Stimulated activated CD4-positive, alpha-beta T cell treated with anti-CD3 and anti-CD28 coated beads, Interleukin-4, amount 100 ng/mL, for 4 hours (primary cell): ENCODE data around the gene GNAI3.
"Not testable (repeated sequence)": the region's sequence is repeated elsewhere in the genome, so short reads cannot be mapped to it uniquely, and the experiment has no call there.

ENCODE experiments used
- DNase-seq, 2 experiments: peaks; one replicate each; pipeline ENCODE4 v3.0.0-alpha.2; 2020

GNAI3 gene

DNA sequence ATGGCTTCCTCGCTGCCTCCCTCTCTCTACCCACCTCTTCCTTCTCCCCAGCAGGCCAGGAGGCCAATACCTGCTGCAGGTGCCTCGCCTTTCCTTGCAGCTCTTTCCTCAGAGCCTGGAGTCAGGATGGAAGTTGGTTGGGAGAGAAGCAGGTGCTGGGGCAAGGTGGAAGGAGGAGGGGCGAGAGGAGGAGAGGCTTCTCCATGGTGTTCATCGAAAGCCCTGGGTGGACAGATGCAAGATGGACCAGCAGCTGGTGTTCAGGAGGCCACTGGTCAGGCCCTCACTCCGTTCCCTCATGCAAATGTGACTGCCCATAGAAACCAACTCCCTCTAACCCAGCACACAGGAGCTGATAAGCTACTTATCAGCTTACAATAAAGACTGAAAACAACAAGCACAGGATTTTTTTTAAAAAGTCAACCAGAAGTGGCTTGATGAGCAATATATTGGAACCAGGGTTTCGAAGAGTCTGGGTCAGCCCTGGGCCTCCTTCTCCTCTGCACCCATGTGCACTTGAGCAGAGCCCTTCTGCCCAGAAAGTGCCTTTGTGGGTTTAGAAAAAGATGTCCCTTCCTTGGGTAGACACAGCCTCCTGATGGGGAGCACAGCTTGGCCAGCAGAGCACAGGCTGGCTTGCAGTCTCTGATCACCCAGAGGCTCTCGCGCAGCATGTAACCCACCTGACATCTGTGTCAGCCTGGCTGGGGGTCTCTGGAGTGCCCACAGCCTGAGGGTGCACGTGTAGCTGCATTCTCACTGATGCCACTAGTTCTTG is 90.8 kb downstream of the GNAI3 start:
- DNase-seq = no peak

DNA sequence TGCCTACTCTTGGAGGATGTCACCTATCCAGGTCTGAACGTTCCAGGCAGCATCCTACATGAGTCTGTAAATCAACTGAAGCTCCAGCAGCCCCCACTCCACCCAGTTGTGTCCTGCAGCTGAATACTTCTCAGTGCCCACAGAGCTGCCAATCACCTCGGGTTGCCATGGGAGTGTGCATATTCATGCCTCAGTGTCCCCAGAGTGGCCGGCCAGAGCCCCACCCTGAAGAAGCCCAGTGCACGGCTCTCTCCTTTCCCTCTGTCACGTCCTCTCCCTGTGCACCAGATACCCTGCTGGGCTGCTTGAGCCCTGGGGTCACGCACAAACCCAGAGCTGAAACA is 91.4 kb downstream of the GNAI3 start:
- no peak for DNase-seq

DNA sequence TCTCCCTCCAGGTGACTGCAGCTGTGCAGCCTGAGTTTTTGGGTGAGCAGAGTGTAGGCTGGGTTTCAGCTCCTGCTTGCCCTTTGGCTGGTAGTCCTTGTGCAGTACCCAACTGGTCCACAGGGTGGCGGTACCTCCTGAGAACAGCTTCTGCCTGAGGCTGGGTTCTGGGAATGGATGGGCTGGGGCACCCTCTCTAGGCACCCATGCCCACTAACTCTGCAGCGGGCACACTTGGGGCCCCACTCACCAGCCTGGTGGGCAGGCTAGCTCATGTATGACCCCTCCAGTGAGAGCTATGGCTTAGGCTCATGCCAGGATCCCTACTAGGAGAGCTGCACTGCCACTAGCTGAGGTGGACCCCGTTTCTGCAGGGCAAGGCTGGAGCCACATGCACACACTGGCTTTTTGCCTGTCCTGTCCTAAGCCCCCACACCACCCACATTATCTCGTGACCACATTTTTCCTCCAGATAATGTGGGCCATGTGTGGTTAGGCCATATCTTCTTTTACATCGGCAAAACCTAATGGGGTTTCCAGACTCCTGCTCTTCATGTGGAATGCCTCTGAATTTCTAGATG is 92.0 kb downstream of the GNAI3 start:
- DNase-seq = peak; percentile 79 to 92

DNA sequence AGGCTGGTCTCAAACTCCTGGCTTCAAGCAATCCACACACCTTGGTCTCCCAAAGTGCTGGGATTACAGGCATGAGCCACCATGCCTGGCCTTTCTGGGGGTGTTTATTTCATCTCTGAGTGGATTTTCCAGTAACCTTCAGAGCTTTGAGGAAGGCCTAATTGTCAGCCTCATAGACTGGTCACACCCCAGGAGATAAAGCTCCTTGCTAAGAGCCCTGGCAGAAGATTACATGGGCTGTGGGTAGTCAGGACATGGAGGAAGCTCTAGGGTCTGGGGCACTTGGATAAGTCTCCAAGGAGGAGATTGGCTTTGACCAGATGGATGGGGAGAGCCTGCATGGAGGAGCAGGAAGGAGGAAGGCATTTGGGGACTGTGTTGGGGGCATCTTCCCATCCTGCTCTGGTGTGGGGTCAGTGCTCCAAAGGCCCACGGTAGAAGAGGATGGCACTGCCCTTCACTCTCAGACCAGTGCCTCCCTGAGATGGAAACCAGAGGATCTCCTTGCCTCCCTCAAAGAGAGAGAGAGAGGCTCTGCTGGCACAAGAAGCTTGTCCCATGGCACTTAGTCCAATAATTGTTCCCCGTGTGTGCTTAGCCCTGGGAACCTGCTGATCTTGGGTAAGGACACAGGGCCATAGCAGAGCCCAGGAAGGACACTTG is 92.8 kb downstream of the GNAI3 start:
- no peak for DNase-seq

DNA sequence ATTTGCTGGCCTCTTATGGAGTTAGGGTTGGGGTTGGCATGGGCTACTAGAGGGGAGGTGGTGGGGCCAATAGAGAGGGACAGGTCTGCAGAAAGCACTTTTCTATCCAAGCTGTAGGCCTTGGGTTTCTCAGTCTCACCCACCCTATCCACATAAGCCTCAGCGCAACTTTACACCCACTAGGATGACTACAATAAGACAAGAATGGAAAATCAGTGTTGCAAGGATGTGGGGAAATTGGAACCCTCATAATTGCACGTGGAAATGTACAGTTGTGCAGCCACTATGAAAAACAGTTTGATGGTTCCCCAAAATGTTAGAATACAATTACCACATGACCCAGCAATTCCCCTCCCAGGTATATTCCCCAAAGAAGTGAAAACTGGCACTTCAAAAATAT is 93.4 kb downstream of the GNAI3 start:
- no peak for DNase-seq

DNA sequence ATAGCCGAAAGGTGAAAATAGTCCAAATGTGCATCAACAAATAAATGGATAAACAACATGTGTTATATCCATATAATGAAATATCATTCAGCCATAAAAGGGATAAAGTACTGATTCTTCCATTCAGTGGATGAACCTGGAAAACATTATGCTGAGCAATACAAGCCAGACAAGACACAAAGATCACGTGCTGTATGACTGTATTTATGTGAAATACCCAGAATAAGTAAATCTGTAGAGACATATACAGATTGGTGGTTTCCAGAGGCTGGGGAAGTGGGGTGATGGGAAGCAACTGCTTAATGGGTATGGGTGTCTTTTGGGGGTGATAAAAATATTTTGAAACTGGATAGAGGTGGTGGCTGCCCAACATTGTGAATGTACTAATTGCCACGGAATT is 94.2 kb downstream of the GNAI3 start:
- no peak for DNase-seq

DNA sequence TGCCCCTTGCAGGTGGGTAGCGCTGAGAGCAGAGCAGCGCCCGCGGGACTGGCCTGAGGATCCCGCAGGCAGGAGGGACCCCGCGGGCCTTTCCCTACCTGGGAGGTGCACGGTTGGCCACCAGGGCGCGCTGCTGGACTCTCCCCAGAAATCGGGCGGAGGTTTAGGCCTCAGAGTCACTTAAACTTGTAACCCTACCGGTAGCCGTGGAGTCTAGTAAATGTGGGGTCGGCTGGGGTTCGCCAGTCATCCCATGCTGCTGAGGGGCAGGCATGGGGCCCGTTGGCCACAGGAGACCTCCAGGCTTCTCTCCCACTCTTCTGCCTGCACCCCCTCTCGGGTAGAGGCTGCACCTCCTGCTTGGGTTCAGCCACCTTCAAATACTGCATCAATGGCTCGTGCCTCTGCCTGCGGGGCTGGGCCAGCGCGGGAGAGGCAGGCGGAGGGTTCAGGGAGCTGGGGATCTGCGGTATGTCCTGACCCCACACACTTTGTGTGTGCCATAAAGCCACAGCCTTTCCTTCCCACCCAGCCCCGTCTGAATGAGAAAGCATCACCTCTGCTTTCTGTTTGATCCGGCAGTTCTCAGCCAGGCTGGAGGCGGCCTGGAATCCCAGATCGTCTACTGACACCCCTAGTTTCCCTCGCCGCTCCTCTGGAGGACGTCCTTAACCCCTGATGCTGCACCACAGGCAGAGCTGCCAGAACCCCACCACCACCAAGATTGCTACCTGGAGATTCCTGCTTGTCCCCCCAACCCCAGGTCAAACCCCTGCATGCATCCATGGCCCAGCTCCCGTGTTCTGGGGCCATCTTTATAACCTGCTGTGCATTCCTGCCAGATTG is 95.2 kb downstream of the GNAI3 start:
- DNase-seq = peak; percentile 75 to 87

DNA sequence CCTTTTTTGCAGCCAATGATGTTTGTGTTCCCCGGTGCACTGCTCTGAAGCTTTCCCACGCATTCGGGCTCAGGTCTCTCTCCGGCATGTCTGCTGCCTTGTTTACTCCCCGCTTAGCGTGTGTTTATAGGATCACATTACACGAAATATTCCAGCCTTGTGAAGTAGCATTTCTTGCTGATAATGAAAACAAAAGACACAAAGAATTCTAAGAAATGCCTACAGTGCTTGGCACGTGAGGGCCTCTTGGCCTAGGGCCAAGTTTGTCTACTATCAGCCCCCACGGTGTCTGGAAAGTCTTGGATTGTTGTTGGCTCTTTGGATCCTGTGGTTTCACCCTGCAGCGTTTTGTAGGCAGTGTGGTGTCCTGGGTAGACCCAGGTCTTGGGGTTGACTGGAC is 96.3 kb downstream of the GNAI3 start:
- no peak for DNase-seq

DNA sequence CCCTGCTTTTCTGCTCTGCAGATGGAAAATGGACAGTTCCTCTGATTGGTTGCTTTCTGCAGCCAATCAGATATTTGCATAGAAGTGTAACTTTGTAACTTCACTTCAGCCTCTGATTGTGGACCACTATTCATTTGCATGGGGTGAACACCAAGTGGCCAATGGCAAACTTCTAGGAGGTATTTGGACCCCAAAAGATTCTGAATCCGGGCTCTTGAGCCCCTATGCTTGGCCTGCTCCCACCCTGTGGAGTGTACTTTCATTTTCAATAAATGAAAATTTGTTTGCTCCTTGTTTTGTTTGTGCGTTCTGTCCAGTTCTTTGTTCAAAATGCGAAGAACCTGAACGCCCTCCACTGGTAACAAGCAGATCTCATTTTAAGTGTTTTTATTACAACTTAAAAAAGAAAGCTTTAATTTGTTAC is 101.1 kb downstream of the GNAI3 start:
- no peak for DNase-seq

DNA sequence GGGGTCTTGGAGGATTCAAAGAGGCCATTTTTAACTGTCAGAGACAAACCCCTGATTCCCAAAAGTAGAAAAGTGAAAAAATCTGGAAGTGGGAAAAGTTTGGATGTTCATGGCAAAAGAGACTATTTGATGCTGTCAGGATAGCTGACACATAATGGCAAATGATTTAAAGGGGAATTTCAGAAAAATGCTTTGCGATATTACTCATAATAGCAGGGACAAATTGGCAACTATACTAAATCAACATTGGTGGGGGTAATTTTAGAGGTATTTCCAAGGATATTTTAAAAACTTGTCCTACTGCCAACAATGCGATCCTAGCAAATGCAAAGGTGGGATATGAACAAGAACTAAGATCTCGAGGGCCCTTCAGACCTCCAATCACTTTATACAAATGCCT is 102.2 kb downstream of the GNAI3 start:
- DNase-seq = no peak

DNA sequence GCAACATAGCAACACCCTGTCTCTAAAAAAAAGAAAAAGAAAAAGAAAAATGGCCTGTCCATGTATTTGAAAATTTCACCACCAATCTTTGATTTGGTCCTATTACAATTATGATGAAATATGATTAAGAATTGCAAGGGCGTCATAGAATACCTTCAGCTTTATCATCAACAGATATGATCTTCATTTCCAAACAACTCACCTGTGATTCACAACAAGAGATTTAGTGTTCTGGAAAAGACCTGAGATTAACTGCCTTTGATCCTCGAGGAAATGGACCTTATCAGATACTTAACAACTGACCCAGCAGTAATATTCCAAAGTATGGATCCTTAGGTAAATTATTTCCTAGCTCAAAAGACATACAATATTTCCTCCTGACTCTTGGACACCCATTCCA is 104.0 kb downstream of the GNAI3 start:
- no peak for DNase-seq

DNA sequence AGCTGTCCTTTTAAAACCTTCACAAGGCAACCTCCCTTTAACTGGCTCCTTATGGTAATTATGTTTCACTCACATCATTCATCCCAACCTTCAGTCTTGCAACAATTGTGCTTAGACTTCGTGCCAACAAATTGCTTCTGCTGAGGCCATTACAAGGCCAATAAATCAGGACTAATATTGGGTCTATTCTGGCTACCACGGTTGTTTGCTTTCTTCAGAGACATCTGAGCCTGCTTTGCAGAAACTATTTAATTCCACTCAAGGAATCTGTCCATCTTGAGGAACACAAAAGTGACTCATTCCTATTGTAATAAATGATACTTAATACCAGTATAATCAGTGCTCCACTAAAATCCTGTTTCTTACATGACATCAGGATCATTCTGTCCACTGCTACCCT is 104.9 kb downstream of the GNAI3 start:
- DNase-seq = no peak

DNA sequence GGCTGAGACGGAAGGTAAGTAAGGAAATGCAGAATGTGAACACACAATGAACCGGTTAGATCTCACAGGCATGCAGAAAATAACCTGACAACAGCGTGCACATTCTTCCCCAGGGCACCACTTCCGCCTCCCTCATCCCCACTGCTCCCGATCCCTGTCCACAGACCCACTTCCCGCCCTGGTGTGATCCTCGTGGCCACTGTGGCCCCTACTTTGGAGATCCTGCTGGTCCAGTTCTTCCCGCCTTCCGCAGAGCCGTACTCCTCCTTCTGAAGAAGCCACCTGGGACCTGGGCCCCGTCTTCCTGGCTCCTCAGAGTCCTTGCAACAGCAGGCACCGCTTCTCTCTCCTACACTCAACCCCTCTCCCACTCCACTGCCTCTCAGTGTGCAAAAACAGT is 106.1 kb downstream of the GNAI3 start:
- no peak for DNase-seq

DNA sequence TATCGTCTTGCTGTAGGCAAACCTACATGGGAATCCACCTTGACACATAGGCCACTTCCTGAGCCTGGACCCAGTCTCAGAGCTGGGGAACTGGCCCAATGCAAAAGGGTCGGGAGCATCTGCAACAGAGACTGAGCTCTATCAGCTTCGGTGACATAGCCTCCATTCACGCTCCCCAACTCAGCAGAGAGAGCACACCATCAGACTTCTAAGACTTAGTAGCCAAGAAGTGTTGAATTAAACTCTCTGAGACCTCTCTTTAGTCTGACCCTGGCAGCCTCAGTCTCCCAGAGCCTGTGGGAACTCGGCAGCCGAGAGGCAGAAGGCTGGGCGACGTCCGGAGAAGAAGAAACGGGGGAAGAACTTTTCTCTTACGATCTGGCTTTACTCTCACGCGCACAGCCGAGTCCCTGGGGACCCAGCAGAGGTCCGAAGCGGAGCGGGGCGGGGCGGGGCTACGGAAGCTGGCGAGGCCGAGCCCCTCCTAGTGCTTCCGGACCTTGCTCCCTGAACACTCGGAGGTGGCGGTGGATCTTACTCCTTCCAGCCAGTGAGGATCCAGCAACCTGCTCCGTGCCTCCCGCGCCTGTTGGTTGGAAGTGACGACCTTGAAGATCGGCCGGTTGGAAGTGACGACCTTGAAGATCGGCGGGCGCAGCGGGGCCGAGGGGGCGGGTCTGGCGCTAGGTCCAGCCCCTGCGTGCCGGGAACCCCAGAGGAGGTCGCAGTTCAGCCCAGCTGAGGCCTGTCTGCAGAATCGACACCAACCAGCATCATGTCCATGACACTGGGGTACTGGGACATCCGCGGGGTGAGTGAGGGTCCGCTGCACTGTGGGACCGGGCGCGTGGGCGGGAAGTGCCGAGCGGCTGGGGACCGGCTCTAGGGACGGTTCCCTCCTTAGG is 107.5 kb downstream of the GNAI3 start, which contains the start of gene GSTM4:
Gene GSTM4 (plus strand): TSS at position 485 of the 905 bp plus-strand sequence. CDS start 291 bp downstream, at position 776.
- DNase-seq = peak; percentile 43 to 72

DNA sequence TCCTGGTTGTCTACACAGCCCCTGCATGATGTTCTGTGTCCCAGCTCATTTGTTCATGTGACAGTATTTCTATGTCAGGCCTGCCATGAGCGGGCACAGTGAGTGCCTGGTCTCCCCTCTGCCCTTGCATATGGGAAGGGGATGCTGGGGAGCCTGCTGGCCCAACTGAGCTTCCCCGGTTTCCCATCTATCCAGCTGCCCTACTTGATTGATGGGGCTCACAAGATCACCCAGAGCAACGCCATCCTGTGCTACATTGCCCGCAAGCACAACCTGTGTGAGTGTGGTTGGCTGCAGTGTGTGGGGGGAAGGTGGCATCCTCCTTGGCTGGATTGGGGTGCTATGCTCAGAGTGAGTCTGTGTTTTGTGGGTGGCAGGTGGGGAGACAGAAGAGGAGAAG is 109.0 kb downstream of the GNAI3 start:
- DNase-seq = no peak

DNA sequence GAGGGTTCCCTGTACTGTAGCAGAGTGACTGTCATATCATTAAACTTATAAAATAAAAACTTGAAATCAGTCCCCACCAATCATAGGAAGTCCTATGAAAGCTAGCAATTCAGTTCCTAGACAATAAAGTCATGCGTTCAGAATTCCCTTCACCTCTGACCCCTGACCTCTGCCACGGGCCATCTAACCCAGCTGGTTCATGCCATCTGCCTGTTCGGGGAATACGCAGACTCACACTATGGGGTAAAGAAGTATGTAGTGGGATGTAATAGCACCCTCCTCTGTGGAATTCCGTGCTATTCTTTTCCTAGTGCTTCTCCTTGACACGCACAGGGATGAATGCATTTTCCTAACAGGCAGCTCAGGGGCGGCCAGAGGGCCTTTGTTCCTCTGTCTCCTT is 109.6 kb downstream of the GNAI3 start:
- DNase-seq = no peak

DNA sequence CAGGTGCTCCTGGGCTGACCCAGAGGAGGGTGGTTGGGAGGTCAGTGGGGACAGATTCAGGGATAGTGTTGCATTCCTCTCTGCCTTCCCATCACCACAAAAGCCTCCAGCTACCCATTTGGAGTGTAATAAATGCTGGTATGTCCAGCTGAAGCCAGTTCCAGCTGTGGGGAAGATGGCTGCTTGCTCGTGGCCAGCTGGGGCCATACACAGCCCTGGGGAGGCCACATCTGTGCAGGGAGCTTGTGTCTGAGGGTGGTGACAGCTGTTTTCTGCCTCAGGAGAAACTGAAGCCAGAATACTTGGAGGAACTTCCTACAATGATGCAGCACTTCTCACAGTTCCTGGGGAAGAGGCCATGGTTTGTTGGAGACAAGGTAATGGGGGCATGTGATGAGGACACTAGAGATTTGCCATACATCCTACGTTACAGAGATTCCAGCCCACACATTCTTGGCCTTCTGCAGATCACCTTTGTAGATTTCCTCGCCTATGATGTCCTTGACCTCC is 110.2 kb downstream of the GNAI3 start:
- DNase-seq = no peak

DNA sequence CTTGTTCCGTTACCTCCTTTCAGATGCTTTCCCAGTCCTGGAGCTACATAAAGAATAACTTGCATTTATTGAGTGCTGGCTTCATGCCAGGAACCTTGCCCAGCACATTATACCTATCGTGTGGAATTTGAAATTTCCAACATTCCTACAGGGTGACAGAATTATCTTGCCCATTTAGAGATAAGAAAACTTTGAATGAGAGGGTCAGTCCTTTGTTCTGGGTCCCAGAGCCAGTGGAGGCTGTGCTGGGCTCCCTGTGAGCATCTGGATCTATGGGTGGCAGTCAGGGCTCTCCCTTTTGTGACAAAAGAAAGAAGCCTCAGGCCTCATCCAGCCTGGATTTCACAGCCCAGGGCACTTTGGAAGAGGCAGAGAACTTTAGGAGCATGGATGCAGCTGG is 110.7 kb downstream of the GNAI3 start:
- no peak for DNase-seq

DNA sequence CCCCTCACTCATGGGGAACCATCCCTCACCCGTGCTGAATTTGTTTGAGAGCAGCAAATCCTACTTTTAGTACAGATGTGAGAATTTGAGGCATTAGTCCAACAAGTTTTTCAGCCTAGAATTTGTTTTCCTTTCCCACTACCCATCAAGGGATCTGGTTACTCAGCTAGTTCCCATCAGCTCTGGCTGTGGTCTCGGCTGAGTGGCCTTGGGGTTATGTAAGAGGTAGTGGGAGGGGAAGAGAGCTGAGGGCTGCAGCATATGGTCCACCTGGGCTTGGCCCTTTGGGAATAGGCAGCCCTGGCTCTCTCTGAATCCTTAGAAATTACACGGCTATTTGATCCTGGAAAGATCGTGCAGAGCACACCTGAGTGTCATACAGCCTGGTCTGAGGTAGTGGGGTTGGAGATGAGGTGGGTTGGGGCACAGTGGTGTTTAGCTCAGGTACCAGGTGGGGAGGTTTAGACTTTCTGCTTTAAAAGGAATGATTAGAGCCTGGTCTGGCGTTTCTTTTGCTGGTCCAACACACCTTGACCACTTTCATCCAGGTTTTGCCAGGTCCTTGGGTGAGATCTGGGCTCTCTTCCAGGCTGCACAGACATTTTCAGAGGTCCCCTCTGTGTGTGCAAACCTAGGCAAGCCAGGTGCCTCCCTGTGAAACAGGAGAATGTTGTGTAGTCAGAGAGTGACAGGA is 111.7 kb downstream of the GNAI3 start:
- DNase-seq = no peak

DNA sequence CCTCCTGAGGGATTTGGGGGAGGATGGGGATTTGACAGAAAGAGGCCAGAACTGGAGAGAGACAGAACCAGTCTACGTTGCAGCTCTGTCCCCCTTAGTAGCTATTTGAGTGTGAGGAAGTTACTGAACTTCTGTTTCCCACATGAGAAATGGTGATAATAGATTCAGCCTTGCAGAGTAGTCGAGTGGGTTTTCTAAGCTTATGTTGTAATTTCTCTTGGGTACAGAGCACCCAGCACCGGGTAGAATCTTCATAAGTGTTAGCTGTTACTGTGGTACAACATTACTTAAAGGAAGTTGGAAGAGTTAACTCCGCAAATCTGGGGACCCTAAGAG is 112.2 kb downstream of the GNAI3 start:
- DNase-seq = not testable (repeated sequence)

DNA sequence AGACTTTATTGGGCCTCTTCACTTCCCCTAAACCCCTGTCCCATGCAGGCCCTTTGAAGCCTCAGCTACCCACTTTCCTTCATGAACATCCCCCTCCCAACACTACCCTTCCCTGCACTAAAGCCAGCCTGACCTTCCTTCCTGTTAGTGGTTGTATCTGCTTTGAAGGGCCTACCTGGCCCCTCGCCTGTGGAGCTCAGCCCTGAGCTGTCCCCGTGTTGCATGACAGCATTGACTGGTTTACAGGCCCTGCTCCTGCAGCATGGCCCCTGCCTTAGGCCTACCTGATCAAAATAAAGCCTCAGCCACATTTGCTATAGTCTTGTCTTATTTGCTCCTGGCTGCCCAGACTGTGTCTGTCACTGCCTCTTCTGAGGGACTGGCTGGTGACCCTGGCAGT is 113.0 kb downstream of the GNAI3 start:
- no peak for DNase-seq

DNA sequence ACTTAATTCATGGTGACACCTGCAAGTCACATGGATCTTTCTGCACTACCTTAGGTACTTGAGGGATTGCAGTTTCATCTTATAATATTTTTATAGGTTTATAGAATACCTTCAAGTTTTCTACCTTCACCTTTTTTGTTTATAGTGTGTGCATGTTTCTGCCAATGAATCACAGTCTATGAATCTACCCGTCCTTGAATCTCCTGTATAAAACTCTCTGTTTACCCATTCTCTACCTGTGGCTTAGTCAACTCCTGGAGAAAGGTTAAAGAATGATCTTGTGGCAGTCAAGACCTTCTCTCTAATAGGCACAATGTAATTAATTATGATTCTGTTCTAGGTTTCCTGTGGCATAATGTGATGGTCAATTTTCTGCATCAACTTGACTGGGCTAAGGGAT is 116.3 kb downstream of the GNAI3 start:
- no peak for DNase-seq
